Glutamatergic neuron (in vitro differentiated cells): ENCODE measurements around the gene AOC3. TPM values are rescaled to one million over a fixed set of nuclear protein-coding genes. Genes with fewer than 3 reads are reported as not detected.

ENCODE experiments used
- DNase-seq: peaks from one replicate; pipeline ENCODE4 v3.0.0; 2022
- H3K27ac Mint-ChIP-seq: one replicate; pipeline ENCODE4 v1.8.0; 2020; ENCODE audit warnings: mild to moderate bottlenecking, mixed read lengths, inconsistent platforms; ENCODE audit not compliant: unreplicated experiment
- H3K27me3 Mint-ChIP-seq: one replicate; pipeline ENCODE4 v1.8.0; 2020; ENCODE audit warnings: mild to moderate bottlenecking, moderate library complexity, mixed read lengths, inconsistent platforms; ENCODE audit not compliant: unreplicated experiment
- H3K36me3 Mint-ChIP-seq: one replicate; pipeline ENCODE4 v1.8.0; 2020; ENCODE audit warnings: mild to moderate bottlenecking, mixed read lengths, inconsistent platforms; ENCODE audit not compliant: unreplicated experiment
- H3K4me1 Mint-ChIP-seq: one replicate; pipeline ENCODE4 v1.8.0; 2020; ENCODE audit warnings: mild to moderate bottlenecking, low read depth, mixed read lengths, inconsistent platforms; ENCODE audit not compliant: unreplicated experiment
- H3K4me3 Mint-ChIP-seq: one replicate; pipeline ENCODE4 v1.8.0; 2020; ENCODE audit warnings: mild to moderate bottlenecking, mixed read lengths, inconsistent platforms; ENCODE audit not compliant: unreplicated experiment
- H3K9me3 Mint-ChIP-seq: one replicate; pipeline ENCODE4 v1.8.0; 2020; ENCODE audit warnings: mild to moderate bottlenecking, moderate library complexity, mixed read lengths, inconsistent platforms; ENCODE audit not compliant: unreplicated experiment
- total RNA-seq: library from RNA; stranded (reverse); fragmentation: NEBNext Ultra II Directional; extraction: Animal tissue kit (Norgen Biotek cat#: 25700); gene quantifications from one replicate; pipeline ENCODE4 v1.2.1, GENCODE V29; 2021; ENCODE audit not compliant: unreplicated experiment
- TF ChIP-seq, protein P1 (sequence below): fragments of 200-600 bp; sonication (generic); IDR thresholded peaks from one replicate; pipeline ENCODE4 v1.5.0; 2021; ENCODE audit not compliant: partially characterized antibody, unreplicated experiment

Gene AOC3
- total RNA-seq, 1 donor from 2014 or later: 2.0 TPM

DNA sequence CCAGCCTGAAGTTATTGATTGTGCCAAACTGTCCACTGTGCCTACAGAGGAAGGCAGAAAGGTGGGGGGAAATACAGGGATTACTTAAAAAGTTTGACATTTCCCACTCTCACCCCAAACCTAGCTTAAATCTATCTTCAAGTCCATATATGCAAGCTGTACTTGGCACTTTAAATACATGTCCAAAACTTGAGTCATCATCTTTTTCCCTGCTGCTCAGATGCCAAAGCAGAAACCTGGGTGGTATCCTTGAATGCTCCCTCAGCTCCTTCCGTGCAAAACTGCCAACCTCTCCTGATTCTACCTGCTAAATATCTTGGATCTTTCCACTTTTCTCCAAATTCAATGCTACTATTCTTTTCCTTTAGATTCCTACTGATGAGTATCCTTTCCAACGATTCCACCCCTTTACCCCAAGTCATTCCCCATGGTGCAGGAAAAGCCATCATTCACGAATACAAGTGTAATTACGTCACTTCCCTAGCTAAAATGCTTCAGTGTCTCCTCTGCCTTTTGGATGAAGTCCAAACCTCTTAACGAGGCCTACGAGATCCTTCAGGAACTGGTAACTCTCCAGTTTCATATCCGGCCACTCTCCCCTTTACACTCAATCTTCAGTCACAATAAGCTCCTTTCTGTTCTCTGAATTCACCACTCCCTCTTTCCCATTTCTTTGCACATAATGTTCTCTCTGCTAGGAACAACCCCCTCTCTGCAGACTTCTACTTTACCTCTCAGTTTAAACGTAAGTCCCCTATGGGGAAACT, 36.2 kb upstream of the AOC3 start:
- DNase-seq: no peak
- Mint-ChIP-seq H3K36me3 (no peaks in the 10 kb centered on the region), H3K27ac (no peak overlapping the region), H3K9me3 (no peaks in the 10 kb centered on the region), H3K27me3 (no peaks in the 10 kb centered on the region), H3K4me1 (no peaks in the 10 kb centered on the region), H3K4me3 (no peak overlapping the region)
- TF ChIP-seq, protein P1, sequence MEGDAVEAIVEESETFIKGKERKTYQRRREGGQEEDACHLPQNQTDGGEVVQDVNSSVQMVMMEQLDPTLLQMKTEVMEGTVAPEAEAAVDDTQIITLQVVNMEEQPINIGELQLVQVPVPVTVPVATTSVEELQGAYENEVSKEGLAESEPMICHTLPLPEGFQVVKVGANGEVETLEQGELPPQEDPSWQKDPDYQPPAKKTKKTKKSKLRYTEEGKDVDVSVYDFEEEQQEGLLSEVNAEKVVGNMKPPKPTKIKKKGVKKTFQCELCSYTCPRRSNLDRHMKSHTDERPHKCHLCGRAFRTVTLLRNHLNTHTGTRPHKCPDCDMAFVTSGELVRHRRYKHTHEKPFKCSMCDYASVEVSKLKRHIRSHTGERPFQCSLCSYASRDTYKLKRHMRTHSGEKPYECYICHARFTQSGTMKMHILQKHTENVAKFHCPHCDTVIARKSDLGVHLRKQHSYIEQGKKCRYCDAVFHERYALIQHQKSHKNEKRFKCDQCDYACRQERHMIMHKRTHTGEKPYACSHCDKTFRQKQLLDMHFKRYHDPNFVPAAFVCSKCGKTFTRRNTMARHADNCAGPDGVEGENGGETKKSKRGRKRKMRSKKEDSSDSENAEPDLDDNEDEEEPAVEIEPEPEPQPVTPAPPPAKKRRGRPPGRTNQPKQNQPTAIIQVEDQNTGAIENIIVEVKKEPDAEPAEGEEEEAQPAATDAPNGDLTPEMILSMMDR: no peak

DNA sequence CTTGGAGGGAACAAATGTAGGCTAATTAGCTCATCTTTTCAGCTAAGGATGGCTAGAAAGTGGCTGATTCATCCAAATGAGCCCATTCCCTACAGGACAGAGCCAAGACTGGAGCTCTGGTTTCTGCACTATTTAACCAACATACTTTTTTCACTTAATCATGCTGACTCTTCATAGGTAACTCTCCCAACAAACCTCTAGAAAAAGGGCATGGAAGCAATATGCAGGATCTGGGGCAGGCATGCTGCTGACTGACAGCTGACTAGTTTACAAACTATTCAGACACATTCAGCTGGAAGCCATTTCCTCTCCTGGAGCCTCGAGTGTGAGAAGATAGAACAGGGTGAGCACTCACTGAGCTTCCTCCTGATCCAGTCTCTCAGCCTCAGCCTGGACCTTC, 33.1 kb upstream of the AOC3 start:
- DNase-seq: no peak
- H3K27me3 Mint-ChIP-seq: no peaks in the 10 kb centered on the region
- H3K4me3 Mint-ChIP-seq: no peak overlapping the region
- TF ChIP-seq, protein P1: no peak
- no peaks in the 10 kb centered on the region for H3K9me3 Mint-ChIP-seq
- no peaks in the 10 kb centered on the region for H3K36me3 Mint-ChIP-seq
- H3K27ac Mint-ChIP-seq: no peak overlapping the region
- H3K4me1 Mint-ChIP-seq: no peaks in the 10 kb centered on the region

DNA sequence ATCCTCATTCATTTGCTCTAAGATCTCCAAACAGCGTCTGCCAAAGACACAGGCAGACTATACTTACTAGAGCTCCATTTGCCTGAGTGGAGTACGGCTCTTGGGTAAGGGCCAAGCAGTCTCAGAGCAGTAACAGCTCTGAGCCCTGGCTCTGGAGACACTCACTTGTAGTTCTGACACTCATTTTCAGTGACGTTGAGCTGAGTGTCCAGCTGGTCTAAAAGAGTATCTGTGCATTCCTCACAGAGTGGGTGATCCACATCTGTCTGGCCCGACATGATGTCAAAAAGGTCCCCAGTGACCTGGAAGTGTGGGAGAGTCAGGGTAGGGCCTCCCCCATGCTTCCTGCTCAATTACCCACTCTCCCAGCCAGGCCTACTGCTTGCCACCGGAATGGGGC, 32.6 kb upstream of the AOC3 start:
- no peaks in the 10 kb centered on the region for H3K36me3 Mint-ChIP-seq
- H3K4me1 Mint-ChIP-seq: peaks cover 2% of the 10 kb centered on the region
- DNase-seq: no peak
- no peaks in the 10 kb centered on the region for H3K27me3 Mint-ChIP-seq
- no peaks in the 10 kb centered on the region for H3K9me3 Mint-ChIP-seq
- H3K4me3 Mint-ChIP-seq: no peak overlapping the region
- TF ChIP-seq, protein P1: no peak
- no peak overlapping the region for H3K27ac Mint-ChIP-seq

DNA sequence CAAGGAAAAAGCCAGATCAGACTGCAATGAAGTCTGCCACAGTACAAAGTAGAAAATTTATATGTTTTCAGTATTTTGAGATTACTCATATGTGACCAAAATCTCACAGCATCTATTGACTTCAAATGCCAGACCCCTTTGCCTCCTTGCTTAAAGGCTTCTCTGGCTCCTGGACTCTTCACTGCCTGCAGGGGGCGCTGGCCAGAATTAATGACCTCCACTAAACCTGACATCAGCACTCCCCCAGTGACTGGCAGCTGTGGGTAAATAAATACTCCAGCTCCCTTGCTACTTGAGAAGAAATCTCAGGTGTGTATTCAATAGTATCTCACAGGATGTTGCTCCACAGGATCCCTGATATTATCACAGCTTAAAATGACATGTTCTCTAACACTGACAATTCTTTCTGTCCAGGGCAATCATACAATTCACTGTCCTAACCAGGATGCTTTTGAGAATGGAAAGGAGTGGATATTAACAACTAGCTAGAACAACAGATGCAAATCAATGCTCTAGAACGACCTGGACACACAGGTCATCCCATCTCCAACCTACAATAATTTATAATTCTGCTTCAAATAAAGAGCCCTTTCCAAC, 31.0 kb upstream of the AOC3 start:
- DNase-seq: peak; percentile 83
- Mint-ChIP-seq H3K4me1 (peaks cover 5% of the 10 kb centered on the region), H3K9me3 (no peaks in the 10 kb centered on the region), H3K27ac (peak overlapping the region; percentile 8), H3K4me3 (no peak overlapping the region), H3K36me3 (no peaks in the 10 kb centered on the region), H3K27me3 (peaks cover 3% of the 10 kb centered on the region)
- TF ChIP-seq, protein P1: peak; percentile 83

DNA sequence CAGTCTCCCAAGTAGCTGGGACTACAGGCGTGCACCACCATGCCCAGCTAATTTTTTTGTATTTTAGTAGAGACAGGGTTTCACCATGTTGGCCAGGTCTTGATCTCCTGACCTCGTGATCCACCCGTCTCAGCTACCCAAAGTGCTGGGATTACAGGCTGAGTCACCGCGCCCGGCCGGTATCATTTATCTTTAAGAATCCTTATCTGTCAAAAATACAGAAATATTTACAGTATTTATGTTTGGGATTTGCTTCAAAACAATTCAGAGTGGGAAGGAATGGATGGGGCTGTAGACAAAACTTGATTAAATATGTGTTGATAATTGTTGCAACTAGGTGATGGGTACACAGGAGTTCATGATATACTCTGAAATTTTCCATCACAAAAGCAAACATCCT, 29.8 kb upstream of the AOC3 start:
- Mint-ChIP-seq H3K36me3 (no peaks in the 10 kb centered on the region), H3K4me3 (no peak overlapping the region)

More for the DNA sequence above, 29.8 kb upstream of the AOC3 start:
- TF ChIP-seq, protein P1: no peak
- peaks cover 5% of the 10 kb centered on the region for H3K4me1 Mint-ChIP-seq
- no peaks in the 10 kb centered on the region for H3K9me3 Mint-ChIP-seq
- H3K27ac Mint-ChIP-seq: no peak overlapping the region
- H3K27me3 Mint-ChIP-seq: peaks cover 5% of the 10 kb centered on the region
- no peak for DNase-seq
